Activated CD8-positive, alpha-beta T cell treated with anti-CD3 and anti-CD28 coated beads for 36 hours (primary cell): Measurements from ENCODE around the gene CFAP20DC. TPM values are rescaled to one million over a fixed set of nuclear protein-coding genes. Genes with fewer than 3 reads are reported as not detected.

ENCODE experiments used
- ATAC-seq: fragments of 200-7000 bp; cut with Tn5 transposase; one replicate; pipeline ENCODE4 v1.10.0; 2021; ENCODE audit warnings: mild to moderate bottlenecking, moderate library complexity
- CTCF ChIA-PET: fragments of 350-600 bp; sonication (Branson Sonifier 250); formaldehyde crosslinking; loops from one replicate; lab custom pipeline; 2021; ENCODE audit warnings: antibody characterized with exemption; lab: Charles Lee
- POLR2A ChIA-PET: fragments of 350-600 bp; sonication (Branson Sonifier 250); formaldehyde crosslinking; loops from one replicate; lab custom pipeline; 2021; ENCODE audit warnings: antibody characterized with exemption; lab: Charles Lee
- DNase-seq: peaks from one replicate; pipeline ENCODE4 v3.0.0-alpha.2; 2020
- H3K27ac Mint-ChIP-seq: one replicate; pipeline ENCODE4 v1.8.0; 2021; ENCODE audit warnings: mild to moderate bottlenecking, mixed read lengths
- H3K27me3 Mint-ChIP-seq: one replicate; pipeline ENCODE4 v1.8.0; 2021; ENCODE audit warnings: mixed read lengths
- H3K36me3 Mint-ChIP-seq: one replicate; pipeline ENCODE4 v1.8.0; 2021; ENCODE audit warnings: low read depth, mixed read lengths
- H3K4me1 Mint-ChIP-seq: one replicate; pipeline ENCODE4 v1.8.0; 2021; ENCODE audit warnings: low read depth, mixed read lengths
- H3K4me3 Mint-ChIP-seq: one replicate; pipeline ENCODE4 v1.8.0; 2021; ENCODE audit warnings: mild to moderate bottlenecking, moderate library complexity, mixed read lengths
- H3K9me3 Mint-ChIP-seq: one replicate; pipeline ENCODE4 v1.8.0; 2021; ENCODE audit warnings: mixed read lengths
- CTCF ChIP-seq: fragments of 200-600 bp; IDR thresholded peaks from one replicate; pipeline ENCODE4 v1.8.0; 2022; ENCODE audit warnings: antibody characterized with exemption, mild to moderate bottlenecking
- intact Hi-C: fragments of 100-400 bp; cut with micrococcal nuclease; formaldehyde crosslinking; loops from one replicate; pipeline ENCODE4 v1.10.0; 2022
- total RNA-seq, 2 experiments: library from RNA; stranded (reverse); gene quantifications; one replicate each; pipeline ENCODE4 v1.2.3, GENCODE V29; 2021

CFAP20DC gene
- total RNA-seq, 2 experiments from 2014 or later = 1.4 to 1.5 TPM

DNA sequence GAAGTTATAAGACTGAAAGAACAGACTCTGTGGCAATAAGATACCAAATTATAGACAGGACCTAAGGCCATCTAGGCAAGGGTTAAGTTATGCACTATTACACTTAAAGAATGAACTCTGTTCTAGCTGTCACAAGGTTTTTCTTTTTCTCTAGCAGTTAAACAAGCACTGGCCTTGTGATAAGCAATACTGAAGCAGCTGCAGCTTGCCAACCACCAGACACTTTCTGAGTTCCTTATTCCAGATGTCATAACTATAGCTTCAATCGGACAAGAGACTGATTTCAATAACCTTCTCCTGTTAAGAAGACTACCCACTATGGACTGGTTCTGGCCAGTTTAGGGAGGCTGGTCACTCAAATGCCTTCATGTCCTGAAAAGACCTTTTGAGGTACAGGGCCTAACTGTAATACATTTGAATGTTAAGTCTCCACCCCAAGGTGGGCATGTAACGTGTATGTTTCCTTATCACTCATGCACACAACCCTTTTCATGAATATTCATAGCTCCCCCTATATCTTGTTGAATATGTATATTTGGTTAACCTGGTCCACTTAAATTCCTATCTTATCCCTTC is 85.8 kb downstream of the CFAP20DC start:
- DNase-seq (no peak), ATAC-seq (no peak)
- CTCF ChIA-PET = interaction anchor here (0.6 kb wide), 1 partner anchor 460 kb away, joined by 3 read pairs; no protein-coding TSS in a partner anchor
- no peaks in the 10 kb centered on the region for H3K36me3 Mint-ChIP-seq
- no peak overlapping the region for H3K4me3 Mint-ChIP-seq
- no peaks in the 10 kb centered on the region for H3K27me3 Mint-ChIP-seq
- POLR2A ChIA-PET = no interaction called here
- TF ChIP-seq CTCF = no peak
- no peak overlapping the region for H3K27ac Mint-ChIP-seq
- H3K9me3 Mint-ChIP-seq = no peaks in the 10 kb centered on the region
- H3K4me1 Mint-ChIP-seq = no peaks in the 10 kb centered on the region
- intact Hi-C loops = no loop called here

DNA sequence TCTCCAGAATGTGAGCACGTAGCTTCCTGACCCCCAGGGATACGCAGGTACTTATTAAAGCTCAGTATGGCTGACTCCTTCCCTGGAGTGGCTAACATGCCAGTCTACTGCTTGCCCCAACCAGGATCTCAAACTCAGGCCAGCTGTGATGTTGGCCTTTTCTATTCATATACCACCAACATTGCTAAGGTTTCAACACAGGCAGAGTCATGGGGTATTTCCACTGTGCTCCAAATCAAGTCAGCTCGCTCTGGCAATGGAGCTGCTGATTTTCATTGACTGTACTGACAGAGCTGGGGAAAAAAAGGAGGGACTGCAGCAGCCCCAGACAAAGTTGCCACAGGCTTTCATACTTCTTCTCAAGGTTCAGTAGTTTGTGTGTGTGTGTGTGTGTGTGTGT is 87.0 kb downstream of the CFAP20DC start:
- no peak for TF ChIP-seq CTCF
- H3K27ac Mint-ChIP-seq = no peak overlapping the region
- ATAC-seq (no peak), DNase-seq (no peak)
- H3K4me1 Mint-ChIP-seq = no peaks in the 10 kb centered on the region
- ChIA-PET POLR2A (no interaction called here), CTCF (no interaction called here)
- intact Hi-C loops = no loop called here
- H3K27me3 Mint-ChIP-seq = no peaks in the 10 kb centered on the region
- no peaks in the 10 kb centered on the region for H3K36me3 Mint-ChIP-seq
- H3K4me3 Mint-ChIP-seq = no peak overlapping the region
- H3K9me3 Mint-ChIP-seq = no peaks in the 10 kb centered on the region

GRCh38 chr3:58962040-58962651 is 87.7 kb downstream of the CFAP20DC start:
- no peaks in the 10 kb centered on the region for H3K27me3 Mint-ChIP-seq
- intact Hi-C loops = no loop called here
- H3K27ac Mint-ChIP-seq = no peak overlapping the region
- ChIA-PET CTCF (no interaction called here), POLR2A (no interaction called here)
- no peaks in the 10 kb centered on the region for H3K36me3 Mint-ChIP-seq
- no peak overlapping the region for H3K4me3 Mint-ChIP-seq
- H3K4me1 Mint-ChIP-seq = no peaks in the 10 kb centered on the region
- no peaks in the 10 kb centered on the region for H3K9me3 Mint-ChIP-seq
- ATAC-seq (no peak), DNase-seq (no peak)
- no peak for TF ChIP-seq CTCF

DNA sequence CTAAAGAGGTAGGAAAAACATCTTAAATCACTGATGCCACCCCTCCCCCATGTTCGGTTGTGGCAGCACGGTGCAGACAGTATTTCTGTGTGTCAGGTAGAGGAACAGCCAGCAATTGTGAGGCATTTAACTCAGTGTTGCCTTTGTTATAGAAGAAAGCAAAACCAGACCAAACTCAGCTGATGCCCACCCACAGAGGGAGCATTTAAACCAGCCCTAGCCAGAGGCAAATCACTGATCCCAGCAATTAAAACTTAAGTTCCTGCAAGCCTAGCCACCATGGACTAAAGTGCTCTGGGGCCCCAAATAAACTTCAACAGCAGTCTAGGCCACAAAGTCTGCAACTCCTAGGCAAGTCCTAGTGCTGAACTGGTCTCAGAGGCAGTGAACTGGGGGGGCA is 94.5 kb downstream of the CFAP20DC start:
- no peaks in the 10 kb centered on the region for H3K4me1 Mint-ChIP-seq
- no peak for TF ChIP-seq CTCF
- ATAC-seq = no peak
- no peak overlapping the region for H3K27ac Mint-ChIP-seq
- POLR2A ChIA-PET = no interaction called here
- intact Hi-C loops = no loop called here
- H3K36me3 Mint-ChIP-seq = no peaks in the 10 kb centered on the region
- no peak overlapping the region for H3K4me3 Mint-ChIP-seq
- H3K9me3 Mint-ChIP-seq = no peaks in the 10 kb centered on the region
- no peaks in the 10 kb centered on the region for H3K27me3 Mint-ChIP-seq
- CTCF ChIA-PET = no interaction called here
- DNase-seq = no peak

GRCh38 chr3:58953288-58953687 is 96.5 kb downstream of the CFAP20DC start:
- Mint-ChIP-seq H3K4me3 (no peak overlapping the region), H3K36me3 (no peaks in the 10 kb centered on the region), H3K9me3 (no peaks in the 10 kb centered on the region), H3K27me3 (no peaks in the 10 kb centered on the region), H3K4me1 (no peaks in the 10 kb centered on the region), H3K27ac (no peak overlapping the region)
- ChIA-PET POLR2A (no interaction called here), CTCF (no interaction called here)
- DNase-seq = no peak
- no peak for ATAC-seq
- intact Hi-C loops = no loop called here
- TF ChIP-seq CTCF = no peak
